CD14-positive monocyte (primary cell): ENCODE measurements around the gene SLC27A2. TPM values are rescaled to one million over a fixed set of nuclear protein-coding genes. Genes with fewer than 3 reads are reported as not detected.
"Not testable (repeated sequence)": the region's sequence is repeated elsewhere in the genome, so short reads cannot be mapped to it uniquely, and the experiment has no call there.

Experiments used
- DNase-seq, 3 donors: peaks; one replicate each; pipeline ENCODE4 v3.0.0-alpha.2; 2011 to 2022
- H2AFZ ChIP-seq: 2 replicates; pipeline ENCODE4 v1.6.0; 2012; ENCODE audit warnings: mild to moderate bottlenecking, low read depth, low read length, inconsistent platforms; ENCODE audit not compliant: insufficient read depth, poor library complexity, severe bottlenecking
- H3K27ac ChIP-seq, 2 donors: 1 replicate in 1 of 2; 2 replicates in 1 of 2; pipeline ENCODE4 v1.5.1; 2012 to 2013; ENCODE audit warnings: low read length in 2 of 2, control low read depth in 1 of 2, inconsistent platforms in 1 of 2, low read depth in 1 of 2, mild to moderate bottlenecking in 1 of 2
- H3K27me3 ChIP-seq, 2 donors: one replicate each; pipeline versions ENCODE4 v1.6.0 to v1.6.1; 2011 to 2013; ENCODE audit warnings: low read length in 2 of 2; ENCODE audit not compliant: control insufficient read depth in 2 of 2, insufficient read depth in 2 of 2
- H3K36me3 ChIP-seq, 2 donors: replicated peaks in 1 of 2; 1 replicate in 1 of 2; 2 replicates in 1 of 2; pipeline versions ENCODE4 v1.5.1 to v1.6.1; 2012 to 2013; ENCODE audit warnings: low read length in 2 of 2, control low read depth in 1 of 2, inconsistent platforms in 1 of 2, mild to moderate bottlenecking in 1 of 2; ENCODE audit not compliant: insufficient read depth in 2 of 2, control insufficient read depth in 1 of 2
- H3K4me1 ChIP-seq, 2 donors: 1 replicate in 1 of 2; 2 replicates in 1 of 2; pipeline versions ENCODE4 v1.5.1 to v1.6.1; 2012 to 2013; ENCODE audit warnings: low read length in 2 of 2, control low read depth in 1 of 2, inconsistent platforms in 1 of 2, mild to moderate bottlenecking in 1 of 2, moderate library complexity in 1 of 2; ENCODE audit not compliant: insufficient read depth in 2 of 2, control insufficient read depth in 1 of 2
- H3K4me2 ChIP-seq: replicated peaks from 2 replicates; pipeline ENCODE3; 2012; ENCODE audit warnings: low read length, moderate library complexity, mild to moderate bottlenecking; ENCODE audit not compliant: poor library complexity, severe bottlenecking; ENCODE audit errors: extremely low read depth
- H3K4me3 ChIP-seq, 3 experiments: fragments of 200-600 bp in 1 of 3; sonication (generic) in 1 of 3; replicated peaks in 1 of 3; 1 replicate in 2 of 3; 2 replicates in 1 of 3; pipeline ENCODE4 v1.5.1; 2011 to 2013; ENCODE audit warnings: low read length in 3 of 3, mild to moderate bottlenecking in 3 of 3, control low read depth in 2 of 3, low read depth in 2 of 3, inconsistent platforms in 1 of 3, moderate library complexity in 1 of 3
- H3K79me2 ChIP-seq: 2 replicates; pipeline ENCODE4 v1.6.0; 2012; ENCODE audit warnings: mild to moderate bottlenecking, control low read depth, inconsistent platforms, low read length, moderate library complexity; ENCODE audit not compliant: insufficient read depth
- H3K9ac ChIP-seq: 2 replicates; pipeline ENCODE4 v1.6.0; 2017; ENCODE audit warnings: low read length, mild to moderate bottlenecking; ENCODE audit not compliant: insufficient read depth, poor library complexity, severe bottlenecking
- H3K9me3 ChIP-seq, 2 donors: replicated peaks in 1 of 2; 1 replicate in 1 of 2; 2 replicates in 1 of 2; pipeline versions ENCODE4 v1.5.1 to v1.6.1; 2012 to 2013; ENCODE audit warnings: low read length in 2 of 2, control low read depth in 1 of 2; ENCODE audit not compliant: control insufficient read depth in 1 of 2, insufficient read depth in 1 of 2
- H4K20me1 ChIP-seq: 2 replicates; pipeline ENCODE4 v1.6.0; 2012; ENCODE audit warnings: mild to moderate bottlenecking, low read length, control low read depth, moderate library complexity; ENCODE audit not compliant: insufficient read depth
- H3K27ac Mint-ChIP-seq, 7 donors: one replicate each; pipeline ENCODE4 v1.8.0; 2020; ENCODE audit warnings: mild to moderate bottlenecking in 7 of 7, mixed read lengths in 7 of 7, moderate library complexity in 6 of 7, inconsistent platforms in 2 of 7
- H3K27me3 Mint-ChIP-seq, 3 donors: one replicate each; pipeline ENCODE4 v1.8.0; 2021 to 2022; ENCODE audit warnings: low read depth in 3 of 3, mild to moderate bottlenecking in 3 of 3, mixed read lengths in 3 of 3, moderate library complexity in 3 of 3, inconsistent platforms in 1 of 3
- H3K36me3 Mint-ChIP-seq, 2 donors: one replicate each; pipeline ENCODE4 v1.8.0; 2020; ENCODE audit warnings: mixed read lengths in 2 of 2, inconsistent platforms in 1 of 2, mild to moderate bottlenecking in 1 of 2
- H3K4me1 Mint-ChIP-seq: one replicate; pipeline ENCODE4 v1.8.0; 2020; ENCODE audit warnings: mild to moderate bottlenecking, mixed read lengths
- H3K4me3 Mint-ChIP-seq, 2 donors: one replicate each; pipeline ENCODE4 v1.8.0; 2020; ENCODE audit warnings: mild to moderate bottlenecking in 2 of 2, mixed read lengths in 2 of 2, moderate library complexity in 1 of 2
- H3K9me3 Mint-ChIP-seq, 7 donors: one replicate each; pipeline ENCODE4 v1.8.0; 2020 to 2022; ENCODE audit warnings: mixed read lengths in 7 of 7, mild to moderate bottlenecking in 6 of 7, moderate library complexity in 6 of 7, inconsistent platforms in 2 of 7
- CTCF ChIP-seq: fragments of 200-600 bp; IDR thresholded peaks from one replicate; pipeline ENCODE4 v1.8.0; 2022; ENCODE audit warnings: antibody characterized with exemption, mild to moderate bottlenecking
- WGBS: methylation state at CpG from one replicate; pipeline ENCODE4 v1.1.5; 2013; ENCODE audit warnings: missing lambda C conversion rate; ENCODE audit not compliant: insufficient coverage; 5-methylcytosine and 5-hydroxymethylcytosine counted together
- intact Hi-C, 2 donors: fragments of 100-400 bp; cut with micrococcal nuclease; formaldehyde crosslinking; loops; one replicate each; pipeline versions ENCODE4 v1.15.0 to v1.15.1; 2023
- polyA minus RNA-seq: library from RNA; depleted of rRNA, polyadenylated mRNA; stranded (reverse); fragments of >200 nt; gene quantifications from 2 replicates; pipeline ENCODE4 v1.2.3, GENCODE V29; 2012
- polyA plus RNA-seq, 3 donors: library from polyadenylated mRNA; depleted of rRNA in 1 of 3; unstranded in 2 of 3; stranded (reverse) in 1 of 3; fragments of 300-500 nt in 2 of 3; fragments of >200 nt in 1 of 3; fragmentation: Illumina TruSeq in 2 of 3; gene quantifications; 1 replicate in 2 of 3; 2 replicates in 1 of 3; pipeline ENCODE4 v1.2.3, GENCODE V29; 2012 to 2021
- total RNA-seq, 12 experiments: library from RNA in 1 of 12; stranded (reverse) in 1 of 12; fragments of 120-200 nt in 1 of 12; gene quantifications; one replicate each; pipeline ENCODE4 v1.2.4 and lab custom pipeline; 2013 to 2026; ENCODE audit warnings: mixed read lengths in 6 of 12, inconsistent platforms in 1 of 12

Gene SLC27A2
- total RNA-seq (2013), result not detected
- polyA plus RNA-seq, result under 1 TPM in 1 of 3 donors, not detected in 2; 0.13 TPM
- polyA minus RNA-seq, result 0.14 and 0.40 TPM in 2 replicates
- 0 to 2.6 (median 0.17) reads per million in 11 experiments for total RNA-seq (lab: John Stamatoyannopoulos, UW)

GRCh38 chr15:50181969-50182218 is at the start of gene SLC27A2:
Gene SLC27A2, plus strand, starts transcription at chr15:50182196. Its CDS starts 232 bp downstream, at chr15:50182428.
- peak within 1 kb of the TSS; percentile 92 for H3K4me2 ChIP-seq
- H2AFZ ChIP-seq, result peak within 1 kb of the TSS; percentile 83
- H3K4me1 Mint-ChIP-seq, result peaks cover 20% of the 10 kb centered on the region
- TF ChIP-seq CTCF, result peak; percentile 33
- peaks cover 10 to 15% of the 10 kb centered on the region in 2 donors for H3K4me1 ChIP-seq
- peaks cover 21 to 32% (median 29%) of the 10 kb centered on the region in 3 donors for H3K27me3 Mint-ChIP-seq
- H3K36me3 ChIP-seq, result no peaks in the 10 kb centered on the region
- no peak for DNase-seq
- peak within 1 kb of the TSS in 2 of 7 donors; percentile 26 to 36 for H3K27ac Mint-ChIP-seq
- H3K9me3 Mint-ChIP-seq, result peaks cover 0 to 3% (median 1%) of the 10 kb centered on the region in 7 donors
- no peak within 1 kb of the TSS for H3K27ac ChIP-seq
- peaks cover 15 to 25% of the 10 kb centered on the region in 2 donors for H3K27me3 ChIP-seq
- no peaks in the 10 kb centered on the region for H3K79me2 ChIP-seq
- no peaks in the 10 kb centered on the region for H3K36me3 Mint-ChIP-seq
- H3K9ac ChIP-seq, result peak within 1 kb of the TSS; percentile 57
- peak within 1 kb of the TSS; percentile 49 to 79 (median 49) for H3K4me3 ChIP-seq
- H3K9me3 ChIP-seq, result no peaks in the 10 kb centered on the region
- peak within 1 kb of the TSS; percentile 91 to 97 for H3K4me3 Mint-ChIP-seq
- intact Hi-C loops, result loop anchor here in 1 of 2 donors (10.0 kb wide), 1 partner anchor 123 kb away; no protein-coding TSS in a partner anchor
- H4K20me1 ChIP-seq, result no peaks in the 10 kb centered on the region
- WGBS, result 3% methylated on average over 17 of the region's 17 CpGs

DNA sequence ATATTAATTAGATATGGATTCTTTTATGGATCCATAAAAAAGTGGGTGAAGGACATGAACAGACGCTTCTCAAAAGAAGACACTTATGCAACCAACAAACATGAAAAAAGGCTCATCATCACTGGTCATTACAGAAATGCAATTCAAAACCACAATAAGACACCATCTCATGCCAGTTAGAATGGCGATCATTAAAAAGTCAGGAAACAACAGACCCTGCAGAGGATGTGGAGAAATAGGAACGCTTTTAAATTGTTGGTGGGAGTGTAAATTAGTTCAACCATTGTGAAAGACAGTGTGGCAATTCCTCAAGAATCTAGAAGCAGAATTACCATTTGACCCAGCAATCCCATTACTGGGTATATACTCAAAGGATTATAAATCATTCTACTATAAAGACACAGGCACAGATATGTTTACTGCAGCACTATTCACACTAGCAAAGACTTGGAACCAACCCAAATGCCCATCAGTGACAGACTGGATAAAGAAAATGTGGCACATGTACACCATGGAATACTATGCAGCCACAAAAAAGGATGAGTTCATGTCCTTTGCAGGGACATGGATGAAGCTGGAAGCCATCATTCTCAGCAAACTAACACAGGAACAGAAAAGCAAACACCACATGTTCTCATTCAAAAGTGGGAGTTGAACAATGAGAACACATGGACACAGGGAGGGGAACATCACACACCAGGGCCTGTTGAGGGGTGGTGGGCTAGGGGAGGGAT is 49.6 kb upstream of the SLC27A2 start:
- peak overlapping the region; percentile 15 for H3K4me2 ChIP-seq
- H3K27me3 Mint-ChIP-seq, H3K36me3 ChIP-seq, H3K4me3 Mint-ChIP-seq, H4K20me1 ChIP-seq, H3K27me3 ChIP-seq, H3K9me3 ChIP-seq, H3K36me3 Mint-ChIP-seq, DNase-seq, H2AFZ ChIP-seq, H3K4me3 ChIP-seq, H3K9me3 Mint-ChIP-seq, H3K9ac ChIP-seq, intact Hi-C loops, H3K79me2 ChIP-seq: not testable (repeated sequence)
- WGBS, result 0% methylated on average over 1 of the region's 3 CpGs
- Mint-ChIP-seq H3K27ac (peak overlapping the region; percentile 42 to 91 (median 80)), H3K4me1 (peaks cover 47% of the 10 kb centered on the region)
- H3K27ac ChIP-seq, result peak overlapping the region in 1 of 2 donors; percentile 35
- peaks cover 28 to 61% of the 10 kb centered on the region in 2 donors for H3K4me1 ChIP-seq
